Adrenal gland (tissue), 12 donors: ENCODE data around the gene SEPTIN3. TPM values are rescaled to one million over a fixed set of nuclear protein-coding genes. Genes with fewer than 3 reads are reported as not detected.

Experiments used
- DNase-seq, 7 donors: peaks; one replicate each; pipeline ENCODE4 v3.0.0-alpha.2; 2019 to 2020
- H3K27ac ChIP-seq, 5 donors: fragments of 200-600 bp; sonication (generic) in 4 of 5; 1 replicate in 3 of 5; 2 replicates in 2 of 5; pipeline versions ENCODE4 v1.5.1 to v1.8.0; 2016 to 2020; ENCODE audit warnings: mild to moderate bottlenecking in 1 of 5
- H3K27me3 ChIP-seq: fragments of 200-600 bp; 2 replicates; pipeline ENCODE4 v1.8.0; 2021
- H3K36me3 ChIP-seq, 2 donors: fragments of 200-600 bp; replicated peaks in 1 of 2; 1 replicate in 1 of 2; 2 replicates in 1 of 2; pipeline versions ENCODE4 v1.5.1 to v1.8.0; 2018 to 2022
- H3K4me1 ChIP-seq, 2 donors: fragments of 200-600 bp; replicated peaks in 1 of 2; 1 replicate in 1 of 2; 2 replicates in 1 of 2; pipeline versions ENCODE4 v1.5.1 to v1.8.0; 2018 to 2021
- H3K4me3 ChIP-seq, 4 donors: fragments of 200-600 bp; sonication (generic) in 3 of 4; one replicate each; pipeline ENCODE4 v1.5.1; 2016 to 2018
- H3K9me3 ChIP-seq, 3 donors: fragments of 200-600 bp; sonication (generic) in 1 of 3; replicated peaks in 1 of 3; 1 replicate in 2 of 3; 2 replicates in 1 of 3; pipeline versions ENCODE4 v1.5.1 to v1.8.0; 2016 to 2021
- CTCF ChIP-seq, 6 experiments: fragments of 450-650 bp in 4 of 6; fragments of 200-600 bp in 2 of 6; sonication (generic) in 1 of 6; IDR thresholded peaks; 1 replicate in 5 of 6; 2 replicates in 1 of 6; pipeline versions ENCODE4 v1.5.1 to v1.8.0; 2016 to 2021; ENCODE audit warnings: antibody characterized with exemption in 6 of 6, mild to moderate bottlenecking in 2 of 6, moderate library complexity in 1 of 6
- POLR2A ChIP-seq, 2 donors: fragments of 450-650 bp; IDR thresholded peaks; one replicate each; pipeline ENCODE4 v1.6.1; 2017; ENCODE audit warnings: antibody characterized with exemption in 2 of 2, mild to moderate bottlenecking in 2 of 2, moderate library complexity in 1 of 2
- WGBS, 4 donors: extraction: QIAGEN DNeasy Blood & Tissue Kit in 2 of 4; methylation state at CpG; one replicate each; pipeline versions ENCODE4 v1.1.5 to v1.1.7; 2013 to 2017; 5-methylcytosine and 5-hydroxymethylcytosine counted together
- intact Hi-C, 2 donors: fragments of 100-400 bp; cut with DNase I; formaldehyde crosslinking; loops; one replicate each; pipeline versions ENCODE4 v1.14.1 to v1.15.0; 2022 to 2023
- polyA plus RNA-seq, 3 donors: library from polyadenylated mRNA; stranded (reverse); fragments of 200-250 nt in 2 of 3; fragments of 350-450 nt in 1 of 3; fragmentation: Illumina TruSeq in 1 of 3; extraction: RNeasy Lipid Tissue Mini Kit (QIAGEN cat#74804) in 1 of 3; gene quantifications; one replicate each; pipeline ENCODE4 v1.2.3, GENCODE V29; 2013 to 2014
- total RNA-seq, 9 donors: library from RNA; depleted of rRNA in 4 of 9; stranded (reverse); fragments of >200 nt in 4 of 9; fragments of 120-200 nt in 1 of 9; fragmentation: NEBNext Ultra II Directional in 1 of 9; extraction: Animal tissue kit (Norgen Biotek cat#: 25700) in 1 of 9; gene quantifications; one replicate each; pipeline versions ENCODE4 v1.1.0 to v1.2.4, GENCODE V29; 2013 to 2023
- donor health status: healthy with polysubstance abuse.
- donor health status: Bipolar disorder and iron deficiency.
- donor health status: DM: yes; HTN: yes; CAD: no.
- donor health status: DM: no; HTN: no; CAD: no.
- donor health status: DM: no; HTN: no; CAD: no.
- donor health status: DM: yes; HTN: yes; CAD: no.

Gene SEPTIN3
- total and polyA plus RNA-seq, 12 donors, result 0.14 to 7.4 (median 2.1) TPM; not detected in 2

DNA sequence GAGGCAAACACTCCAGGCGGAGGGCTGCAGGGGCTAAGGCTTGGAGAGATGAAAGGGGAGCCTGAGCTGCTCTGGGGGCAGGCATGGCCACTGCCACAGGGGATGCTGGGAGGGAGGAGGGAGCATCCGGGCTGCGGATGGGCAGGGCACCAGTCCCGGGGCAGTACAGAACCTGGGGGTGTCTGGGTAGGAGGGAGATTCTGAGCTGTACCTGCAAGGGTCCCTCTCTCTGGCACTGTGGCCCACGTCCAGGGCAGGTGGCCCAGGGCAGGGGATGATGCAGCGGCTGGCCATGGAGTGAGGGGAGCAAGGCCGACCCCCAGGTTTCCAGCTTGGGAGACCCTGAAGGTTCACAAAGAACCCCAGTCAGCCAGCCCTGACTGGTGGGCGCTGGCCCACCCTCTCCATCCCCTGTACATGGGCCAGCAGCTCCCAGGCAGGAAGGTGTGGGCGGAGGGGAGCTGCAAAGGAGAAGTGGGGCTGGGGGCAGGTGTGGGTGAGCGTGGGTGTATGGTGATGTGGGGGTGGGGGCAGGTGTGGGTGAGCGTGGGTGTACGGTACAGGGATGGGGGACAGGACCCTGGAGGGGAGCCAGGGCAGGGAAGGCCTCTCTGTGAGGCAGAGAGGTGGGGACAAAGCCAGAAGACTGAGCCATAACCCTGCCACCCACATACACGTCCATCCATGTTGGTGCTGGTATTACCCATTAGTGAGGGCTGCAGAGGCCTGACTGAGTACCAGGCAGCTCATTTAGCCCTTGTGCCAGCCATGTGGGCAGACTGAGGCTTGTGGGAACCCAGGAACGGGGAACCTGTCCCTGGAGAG, 40.4 kb upstream of the SEPTIN3 start:
- Histone ChIP-seq H3K27ac (no peak overlapping the region), H3K27me3 (no peaks in the 10 kb centered on the region), H3K4me3 (no peak overlapping the region), H3K36me3 (no peaks in the 10 kb centered on the region), H3K4me1 (peaks cover 4 to 5% of the 10 kb centered on the region in 2 donors), H3K9me3 (no peaks in the 10 kb centered on the region)
- intact Hi-C loops, result no loop called here
- no peak for TF ChIP-seq CTCF (IDR thresholded peaks at IDR 0.05)
- TF ChIP-seq POLR2A (IDR thresholded peaks at IDR 0.05), result no peak
- DNase-seq, result no peak
- WGBS, 4 donors, result 80 to 90% (median 86%) methylated on average over 4 to 14 of the region's 14 CpGs

DNA sequence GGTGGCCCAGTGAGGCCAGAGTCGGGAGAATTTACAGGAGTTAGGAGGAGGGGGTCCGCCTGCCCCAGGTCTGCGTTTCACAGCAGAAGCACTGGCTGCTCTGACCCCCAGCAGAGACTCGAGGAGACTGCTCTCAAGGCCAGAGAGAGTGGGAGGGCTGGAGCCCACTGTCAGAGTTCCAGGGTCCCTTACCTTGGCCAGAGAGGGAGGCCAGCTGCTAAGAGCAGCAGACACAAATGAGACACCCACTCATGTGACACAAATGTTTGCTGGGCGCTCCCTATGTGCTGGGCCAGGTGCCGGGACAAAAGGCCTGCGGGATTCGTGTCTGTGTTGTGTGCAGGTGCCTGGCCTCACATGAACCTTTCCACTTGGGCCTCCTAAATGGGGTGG, 39.8 kb upstream of the SEPTIN3 start:
- no peak overlapping the region for H3K27ac ChIP-seq
- H3K4me3 ChIP-seq, result no peak overlapping the region
- TF ChIP-seq CTCF (IDR thresholded peaks at IDR 0.05) (no peak), POLR2A (IDR thresholded peaks at IDR 0.05) (no peak)
- H3K4me1 ChIP-seq, result peaks cover 4 to 5% of the 10 kb centered on the region in 2 donors
- DNase-seq, result no peak
- intact Hi-C loops, result no loop called here
- no peaks in the 10 kb centered on the region for H3K27me3 ChIP-seq
- H3K9me3 ChIP-seq, result no peaks in the 10 kb centered on the region
- H3K36me3 ChIP-seq, result no peaks in the 10 kb centered on the region
- WGBS, 4 donors, result 73 to 84% (median 81%) methylated on average over 4 to 8 of the region's 8 CpGs

GRCh38 chr22:41931701-41932269, 37.5 kb upstream of the SEPTIN3 start:
- no peak for DNase-seq
- intact Hi-C loops, result no loop called here
- Histone ChIP-seq H3K4me1 (no peaks in the 10 kb centered on the region), H3K27ac (no peak overlapping the region), H3K4me3 (no peak overlapping the region), H3K36me3 (no peaks in the 10 kb centered on the region), H3K27me3 (no peaks in the 10 kb centered on the region), H3K9me3 (no peaks in the 10 kb centered on the region)
- TF ChIP-seq CTCF (IDR thresholded peaks at IDR 0.05) (no peak), POLR2A (IDR thresholded peaks at IDR 0.05) (no peak)
- WGBS, 4 donors, result 83 to 88% (median 86%) methylated on average over 10 of the region's 10 CpGs

- DNase-seq, result no peak
- Histone ChIP-seq H3K4me1 (no peaks in the 10 kb centered on the region), H3K36me3 (no peaks in the 10 kb centered on the region), H3K4me3 (no peak overlapping the region), H3K9me3 (no peaks in the 10 kb centered on the region), H3K27ac (no peak overlapping the region), H3K27me3 (no peaks in the 10 kb centered on the region)
- TF ChIP-seq CTCF (IDR thresholded peaks at IDR 0.05), result no peak
- TF ChIP-seq POLR2A (IDR thresholded peaks at IDR 0.05), result no peak
- 90 to 98% (median 93%) methylated on average over 5 to 12 of the region's 12 CpGs for WGBS, 4 donors
- intact Hi-C loops, result no loop called here
Measured at GRCh38 chr22:41932353-41932752, 36.9 kb upstream of the SEPTIN3 start.
